Activated effector memory CD4-positive, alpha-beta T cell treated with anti-CD3 and anti-CD28 coated beads, Interleukin-2, amount 50 U/mL, for 16 hours (primary cell): ENCODE results near the gene SUPT5H.
"Not testable (repeated sequence)": the region's sequence is repeated elsewhere in the genome, so short reads cannot be mapped to it uniquely, and the experiment has no call there.

Experiments
- DNase-seq: peaks from one replicate; pipeline ENCODE4 v3.0.0-alpha.2; 2020

The SUPT5H gene

GRCh38 chr19:39426170-39426569, 19.2 kb upstream of the SUPT5H start:
- no peak for DNase-seq

- DNase-seq, result no peak
Observed at GRCh38 chr19:39427707-39428106, 17.7 kb upstream of the SUPT5H start.

GRCh38 chr19:39428283-39429112, 16.9 kb upstream of the SUPT5H start:
- DNase-seq, result no peak

GRCh38 chr19:39430675-39431593, 14.4 kb upstream of the SUPT5H start:
- peak; percentile 89 for DNase-seq

GRCh38 chr19:39432677-39433025, 12.7 kb upstream of the SUPT5H start:
- no peak for DNase-seq

- DNase-seq, result no peak
Observed at GRCh38 chr19:39433480-39434079, 11.8 kb upstream of the SUPT5H start.

GRCh38 chr19:39434123-39435076, 11.0 kb upstream of the SUPT5H start:
- no peak for DNase-seq

GRCh38 chr19:39435499-39436349, 9.7 kb upstream of the SUPT5H start, which contains the start of gene RPS16:
Gene RPS16, minus strand, starts transcription at chr19:39435949. Its CDS starts 54 bp downstream, at chr19:39435895.
- DNase-seq, result peak; percentile 100

GRCh38 chr19:39436350-39436716, 9.0 kb upstream of the SUPT5H start:
- no peak for DNase-seq

- DNase-seq, result no peak
Observed at GRCh38 chr19:39438270-39438934, 7.0 kb upstream of the SUPT5H start.

GRCh38 chr19:39444598-39445195, 685 bp upstream of the SUPT5H start:
- no peak for DNase-seq

- DNase-seq, result no peak
Observed at GRCh38 chr19:39446365-39447084, 1.1 kb downstream of the SUPT5H start.

GRCh38 chr19:39448271-39448670, 2.9 kb downstream of the SUPT5H start:
- no peak for DNase-seq

- no peak for DNase-seq
Observed at GRCh38 chr19:39449116-39449797, 3.9 kb downstream of the SUPT5H start.

GRCh38 chr19:39451257-39451656, 5.9 kb downstream of the SUPT5H start:
- not testable (repeated sequence) for DNase-seq

GRCh38 chr19:39463403-39463802, 18.0 kb downstream of the SUPT5H start:
- no peak for DNase-seq

- DNase-seq, result no peak
Observed at GRCh38 chr19:39465956-39466747, 20.8 kb downstream of the SUPT5H start.

GRCh38 chr19:39467941-39468340, 22.6 kb downstream of the SUPT5H start:
- no peak for DNase-seq
